PC-9 (cell line): ENCODE results near the gene C1QTNF1. TPM values are rescaled to one million over a fixed set of nuclear protein-coding genes. Genes with fewer than 3 reads are reported as not detected.

Experiments
- BruUV-seq: library from RNA; stranded (reverse); fragments of 400-500 nt; replicated peaks from 2 replicates; lab custom pipeline; 2021; lab: Mats Ljungman, UMichigan
- CTCF ChIA-PET: fragments of 300-600 bp; sonication (Branson Sonifier 250); formaldehyde crosslinking; loops from one replicate; lab custom pipeline; 2022; ENCODE audit warnings: antibody characterized with exemption; lab: Charles Lee
- POLR2A ChIA-PET: fragments of 300-600 bp; sonication (Branson Sonifier 250); formaldehyde crosslinking; loops from one replicate; lab custom pipeline; 2022; ENCODE audit warnings: antibody characterized with exemption; ENCODE audit not compliant: unreplicated experiment; lab: Charles Lee
- DNase-seq, 2 experiments: peaks; one replicate each; pipeline versions ENCODE4 v3.0.0 to v3.0.0-alpha.2; 2015 to 2022; ENCODE audit warnings: mixed read lengths in 1 of 2
- H2AFZ ChIP-seq: fragments of 200-600 bp; sonication (generic); 2 replicates; pipeline ENCODE4 v1.8.1; 2017; ENCODE audit warnings: antibody characterized with exemption
- H3F3A ChIP-seq: fragments of 200-600 bp; sonication (generic); 2 replicates; pipeline ENCODE4 v1.8.1; 2017; ENCODE audit warnings: antibody characterized with exemption, mild to moderate bottlenecking, low read depth; ENCODE audit not compliant: insufficient read depth
- H3K27ac ChIP-seq: fragments of 200-600 bp; sonication (generic); 2 replicates; pipeline ENCODE4 v1.6.1; 2016; ENCODE audit warnings: mixed run types
- H3K27me3 ChIP-seq: fragments of 200-600 bp; sonication (generic); 2 replicates; pipeline ENCODE4 v1.6.1; 2016; ENCODE audit warnings: low read depth, mixed run types; ENCODE audit not compliant: insufficient read depth
- H3K36me3 ChIP-seq: fragments of 200-600 bp; sonication (generic); 2 replicates; pipeline ENCODE4 v1.6.1; 2016; ENCODE audit warnings: low read depth, mixed run types
- H3K4me1 ChIP-seq: fragments of 200-600 bp; sonication (generic); replicated peaks from 2 replicates; pipeline ENCODE4 v1.6.1; 2016; ENCODE audit warnings: mixed run types; ENCODE audit not compliant: insufficient read depth
- H3K4me2 ChIP-seq: fragments of 200-600 bp; sonication (generic); 2 replicates; pipeline ENCODE4 v1.6.1; 2017; ENCODE audit warnings: mixed run types
- H3K4me3 ChIP-seq: fragments of 200-600 bp; sonication (generic); 2 replicates; pipeline ENCODE4 v1.6.1; 2016; ENCODE audit warnings: mixed run types
- H3K79me2 ChIP-seq: fragments of 200-600 bp; sonication (generic); 2 replicates; pipeline ENCODE4 v1.6.1; 2017; ENCODE audit warnings: low read depth, mixed run types
- H3K9me2 ChIP-seq: fragments of 200-600 bp; sonication (generic); 2 replicates; pipeline ENCODE4 v1.8.1; 2017; ENCODE audit warnings: mild to moderate bottlenecking; ENCODE audit not compliant: insufficient read depth
- H3K9me3 ChIP-seq: fragments of 200-600 bp; sonication (generic); 2 replicates; pipeline ENCODE4 v1.8.1; 2016; ENCODE audit warnings: low read depth; ENCODE audit not compliant: insufficient read depth
- H4K20me1 ChIP-seq: fragments of 200-600 bp; sonication (generic); 2 replicates; pipeline ENCODE4 v1.8.1; 2017; ENCODE audit not compliant: insufficient read depth
- EZH2 ChIP-seq: fragments of 200-600 bp; sonication (generic); IDR thresholded peaks from 2 replicates; pipeline ENCODE4 v1.8.0; 2017; ENCODE audit warnings: antibody characterized with exemption, low read depth
- intact Hi-C: fragments of 100-400 bp; cut with micrococcal nuclease; formaldehyde crosslinking; loops from one replicate; pipeline ENCODE4 v1.10.0; 2022; ENCODE audit not compliant: unreplicated experiment
- total RNA-seq: library from RNA; stranded (reverse); gene quantifications from 2 replicates; pipeline ENCODE4 v1.2.3, GENCODE V29; 2021
- TF ChIP-seq, protein P1 (sequence below): fragments of 200-600 bp; sonication (generic); conservative IDR thresholded peaks from 2 replicates; pipeline ENCODE4 v1.6.1; 2017; ENCODE audit warnings: mixed run types, antibody characterized with exemption, mild to moderate bottlenecking, moderate library complexity

C1QTNF1 gene
- total RNA-seq, 1 experiment from 2014 or later: 3.4 TPM

DNA sequence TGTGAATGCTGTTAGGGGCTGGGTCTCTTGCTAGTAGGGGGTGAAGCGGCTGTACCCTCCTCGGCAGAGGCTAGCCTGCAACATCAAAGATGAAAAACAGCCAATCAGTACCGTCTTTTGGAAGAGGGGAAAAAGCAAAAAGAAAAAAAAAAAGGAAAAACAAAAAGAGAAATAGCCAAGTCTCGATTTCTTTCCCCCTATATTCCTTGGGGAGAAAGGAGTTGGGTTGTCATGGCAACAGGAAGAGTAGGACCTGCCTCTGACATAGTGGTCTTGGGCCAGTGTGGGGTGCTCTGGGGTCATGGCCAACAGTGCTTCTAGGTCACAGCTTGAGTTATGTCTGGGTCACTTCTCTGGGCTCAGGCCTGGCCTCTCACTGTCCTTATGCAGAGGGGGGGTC is 68.6 kb downstream of the C1QTNF1 start:
- ChIA-PET POLR2A (no interaction called here), CTCF (no interaction called here)
- H4K20me1 ChIP-seq: no peaks in the 10 kb centered on the region
- intact Hi-C loops: no loop called here
- H2AFZ ChIP-seq: no peak overlapping the region
- no peaks in the 10 kb centered on the region for H3F3A ChIP-seq
- no peak overlapping the region for H3K4me2 ChIP-seq
- H3K79me2 ChIP-seq: no peaks in the 10 kb centered on the region
- H3K36me3 ChIP-seq: no peaks in the 10 kb centered on the region
- H3K9me2 ChIP-seq: no peaks in the 10 kb centered on the region
- no peak overlapping the region for H3K4me3 ChIP-seq
- no TSS peak for BruUV-seq
- TF ChIP-seq EZH2: no peak
- TF ChIP-seq, protein P1, sequence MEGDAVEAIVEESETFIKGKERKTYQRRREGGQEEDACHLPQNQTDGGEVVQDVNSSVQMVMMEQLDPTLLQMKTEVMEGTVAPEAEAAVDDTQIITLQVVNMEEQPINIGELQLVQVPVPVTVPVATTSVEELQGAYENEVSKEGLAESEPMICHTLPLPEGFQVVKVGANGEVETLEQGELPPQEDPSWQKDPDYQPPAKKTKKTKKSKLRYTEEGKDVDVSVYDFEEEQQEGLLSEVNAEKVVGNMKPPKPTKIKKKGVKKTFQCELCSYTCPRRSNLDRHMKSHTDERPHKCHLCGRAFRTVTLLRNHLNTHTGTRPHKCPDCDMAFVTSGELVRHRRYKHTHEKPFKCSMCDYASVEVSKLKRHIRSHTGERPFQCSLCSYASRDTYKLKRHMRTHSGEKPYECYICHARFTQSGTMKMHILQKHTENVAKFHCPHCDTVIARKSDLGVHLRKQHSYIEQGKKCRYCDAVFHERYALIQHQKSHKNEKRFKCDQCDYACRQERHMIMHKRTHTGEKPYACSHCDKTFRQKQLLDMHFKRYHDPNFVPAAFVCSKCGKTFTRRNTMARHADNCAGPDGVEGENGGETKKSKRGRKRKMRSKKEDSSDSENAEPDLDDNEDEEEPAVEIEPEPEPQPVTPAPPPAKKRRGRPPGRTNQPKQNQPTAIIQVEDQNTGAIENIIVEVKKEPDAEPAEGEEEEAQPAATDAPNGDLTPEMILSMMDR: no peak
- H3K27me3 ChIP-seq: peaks cover 39% of the 10 kb centered on the region
- no peak overlapping the region for H3K27ac ChIP-seq
- DNase-seq: no peak
- H3K9me3 ChIP-seq: no peaks in the 10 kb centered on the region
- H3K4me1 ChIP-seq: no peaks in the 10 kb centered on the region

- Histone ChIP-seq H3K27ac (no peak overlapping the region), H3K4me3 (no peak overlapping the region), H3K4me1 (no peaks in the 10 kb centered on the region), H4K20me1 (no peaks in the 10 kb centered on the region), H3K79me2 (no peaks in the 10 kb centered on the region), H3K27me3 (peaks cover 45% of the 10 kb centered on the region), H2AFZ (no peak overlapping the region), H3F3A (no peaks in the 10 kb centered on the region), H3K9me2 (no peaks in the 10 kb centered on the region), H3K36me3 (no peaks in the 10 kb centered on the region), H3K9me3 (no peaks in the 10 kb centered on the region), H3K4me2 (no peak overlapping the region)
- no peak for DNase-seq
- ChIA-PET POLR2A (no interaction called here), CTCF (interaction anchor here (0.7 kb wide), 1 partner anchor 57 kb away, joined by 5 read pairs; no protein-coding TSS in a partner anchor)
- no TSS peak for BruUV-seq
- intact Hi-C loops: no loop called here
- TF ChIP-seq, protein P1: no peak
- no peak for TF ChIP-seq EZH2
Measured at GRCh38 chr17:79093270-79093669, 69.3 kb downstream of the C1QTNF1 start.

- no peak overlapping the region for H3K4me3 ChIP-seq
- H4K20me1 ChIP-seq: no peaks in the 10 kb centered on the region
- TF ChIP-seq, protein P1: no peak
- H3K79me2 ChIP-seq: no peaks in the 10 kb centered on the region
- ChIA-PET CTCF (interaction anchor here (0.6 kb wide), 1 partner anchor 61 kb away, joined by 3 read pairs; no protein-coding TSS in a partner anchor), POLR2A (no interaction called here)
- no peak for DNase-seq
- H3K4me2 ChIP-seq: no peak overlapping the region
- intact Hi-C loops: no loop called here
- no peaks in the 10 kb centered on the region for H3K36me3 ChIP-seq
- H3K9me3 ChIP-seq: no peaks in the 10 kb centered on the region
- H3K9me2 ChIP-seq: no peaks in the 10 kb centered on the region
- no peaks in the 10 kb centered on the region for H3F3A ChIP-seq
- no peaks in the 10 kb centered on the region for H3K4me1 ChIP-seq
- H3K27me3 ChIP-seq: peaks cover 55% of the 10 kb centered on the region
- H2AFZ ChIP-seq: no peak overlapping the region
- BruUV-seq: no TSS peak
- no peak overlapping the region for H3K27ac ChIP-seq
Measured at GRCh38 chr17:79094261-79094660, 70.3 kb downstream of the C1QTNF1 start.
